Embryonic facial prominence (tissue), 1 donor: ENCODE measurements around the gene GPRASP2.

Experiments used
- DNase-seq: peaks from one replicate; pipeline ENCODE4 v3.0.0-alpha.2; 2016; ENCODE audit errors: extremely low spot score

The GPRASP2 gene

GRCh38 chrX:102745513-102745856, 33.2 kb downstream of the GPRASP2 start:
- DNase-seq: no peak

DNA sequence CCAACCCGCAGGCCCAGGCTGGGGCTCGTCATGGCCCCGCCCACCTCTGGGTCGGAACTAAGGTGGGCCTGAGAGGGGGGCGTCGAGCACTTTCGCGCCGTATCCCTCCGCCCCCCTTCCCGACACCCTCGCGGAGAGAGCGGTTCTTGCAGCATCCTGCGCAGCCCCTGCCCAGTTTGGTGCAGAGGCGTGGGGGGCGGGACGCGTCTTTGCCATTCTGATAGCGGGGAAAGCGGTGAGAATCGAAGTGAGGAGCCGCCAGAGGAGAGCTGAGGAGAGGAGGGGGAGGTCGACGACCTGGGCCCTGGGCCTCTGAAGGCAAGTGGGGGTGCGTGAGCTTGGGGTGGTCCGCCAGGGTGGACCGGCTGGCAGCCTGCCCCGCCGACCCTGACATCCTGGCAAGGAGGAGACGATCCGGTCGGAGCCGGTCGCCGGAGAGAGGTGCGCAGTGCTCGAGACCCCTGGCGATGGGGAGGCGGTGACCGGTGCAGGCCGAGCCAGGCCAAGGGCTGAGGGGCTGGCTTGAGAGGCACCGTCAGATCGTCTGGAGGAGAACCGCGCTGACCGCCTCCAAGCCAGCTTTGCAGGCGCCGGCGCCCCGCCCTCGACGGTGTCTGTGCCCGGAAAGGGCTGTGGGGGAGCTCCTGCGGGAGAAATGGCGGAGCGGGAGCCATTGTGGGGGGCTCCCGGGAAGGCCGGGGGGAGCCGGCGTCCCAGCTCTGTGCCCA, 33.8 kb downstream of the GPRASP2 start:
- DNase-seq: no peak

- DNase-seq: no peak
These were observed 53.0 kb downstream of the GPRASP2 start for GRCh38 chrX:102765217-102765616.

- DNase-seq: no peak
These were observed 53.6 kb downstream of the GPRASP2 start for GRCh38 chrX:102765809-102766208.

GRCh38 chrX:102767287-102767686, 55.0 kb downstream of the GPRASP2 start:
- DNase-seq: no peak
